Measurements from ENCODE around the gene MACC1. TPM values are rescaled to one million over a fixed set of nuclear protein-coding genes. Genes with fewer than 3 reads are reported as not detected.

MACC1 gene
- total RNA-seq, 1 experiment from 2014 or later: 190 TPM

GRCh38 chr7:20162665-20163064, 54.5 kb downstream of the MACC1 start:
- Mint-ChIP-seq H3K27me3 (ENCODE audit: unreplicated experiment) (no peaks in the 10 kb centered on the region), H3K4me3 (ENCODE audit: low read depth, unreplicated experiment) (no peak overlapping the region), H3K27ac (ENCODE audit: unreplicated experiment) (no peak overlapping the region), H3K9me3 (ENCODE audit: low read depth, unreplicated experiment) (no peaks in the 10 kb centered on the region), H3K4me1 (ENCODE audit: low read depth, unreplicated experiment) (peaks cover 23% of the 10 kb centered on the region), H3K36me3 (ENCODE audit: insufficient read depth, unreplicated experiment) (peaks cover 80% of the 10 kb centered on the region)
- DNase-seq: no peak
- TF ChIP-seq CTCF (IDR thresholded peaks at IDR 0.05; ENCODE audit: unreplicated experiment): no peak
- CTCF ChIA-PET: no interaction called here
- intact Hi-C loops (cut with micrococcal nuclease; ENCODE audit: unreplicated experiment): no loop called here
- no TSS peak for BruUV-seq (replicated peaks)

GRCh38 chr7:20159226-20159747, 57.9 kb downstream of the MACC1 start:
- intact Hi-C loops (cut with micrococcal nuclease; ENCODE audit: unreplicated experiment): loop anchor here (5.0 to 10.0 kb wide), 2 partner anchors 414 to 488 kb away; no protein-coding TSS in a partner anchor
- CTCF ChIA-PET: interaction anchor here (0.8 to 2.0 kb wide), 6 partner anchors 14 to 446 kb away, joined by 3 to 12 read pairs (median 4); partner anchors contain the start of gene MACC1
- H3K4me3 Mint-ChIP-seq (ENCODE audit: low read depth, unreplicated experiment): no peak overlapping the region
- no peak for TF ChIP-seq CTCF (IDR thresholded peaks at IDR 0.05; ENCODE audit: unreplicated experiment)
- no peaks in the 10 kb centered on the region for H3K9me3 Mint-ChIP-seq (ENCODE audit: low read depth, unreplicated experiment)
- no peaks in the 10 kb centered on the region for H3K27me3 Mint-ChIP-seq (ENCODE audit: unreplicated experiment)
- DNase-seq: no peak
- BruUV-seq (replicated peaks): no TSS peak
- peaks cover 84% of the 10 kb centered on the region for H3K36me3 Mint-ChIP-seq (ENCODE audit: insufficient read depth, unreplicated experiment)
- H3K4me1 Mint-ChIP-seq (ENCODE audit: low read depth, unreplicated experiment): peaks cover 24% of the 10 kb centered on the region
- peak overlapping the region; percentile 48 for H3K27ac Mint-ChIP-seq (ENCODE audit: unreplicated experiment)

- CTCF ChIA-PET: interaction anchor here (0.6 to 2.0 kb wide), 8 partner anchors 14 to 445 kb away, joined by 3 to 12 read pairs (median 3); partner anchors contain the start of gene MACC1
- peak; percentile 20 for DNase-seq
Observed at GRCh38 chr7:20158684-20159083, 58.5 kb downstream of the MACC1 start.

GRCh38 chr7:20157456-20157855, 59.7 kb downstream of the MACC1 start:
- Mint-ChIP-seq H3K27ac (ENCODE audit: unreplicated experiment) (no peak overlapping the region), H3K4me3 (ENCODE audit: low read depth, unreplicated experiment) (no peak overlapping the region), H3K4me1 (ENCODE audit: low read depth, unreplicated experiment) (peaks cover 24% of the 10 kb centered on the region), H3K27me3 (ENCODE audit: unreplicated experiment) (no peaks in the 10 kb centered on the region), H3K36me3 (ENCODE audit: insufficient read depth, unreplicated experiment) (peaks cover 87% of the 10 kb centered on the region), H3K9me3 (ENCODE audit: low read depth, unreplicated experiment) (no peaks in the 10 kb centered on the region)
- no TSS peak for BruUV-seq (replicated peaks)
- TF ChIP-seq CTCF (IDR thresholded peaks at IDR 0.05; ENCODE audit: unreplicated experiment): no peak
- intact Hi-C loops (cut with micrococcal nuclease; ENCODE audit: unreplicated experiment): loop anchor here (5.0 to 10.0 kb wide), 2 partner anchors 413 to 490 kb away; no protein-coding TSS in a partner anchor
- CTCF ChIA-PET: no interaction called here
- DNase-seq: no peak

More at GRCh38 chr7:20158684-20159083, 58.5 kb downstream of the MACC1 start:
- intact Hi-C loops (cut with micrococcal nuclease; ENCODE audit: unreplicated experiment): loop anchor here (1.0 to 10.0 kb wide), 4 partner anchors 153 to 489 kb away; no protein-coding TSS in a partner anchor
- Mint-ChIP-seq H3K9me3 (ENCODE audit: low read depth, unreplicated experiment) (no peaks in the 10 kb centered on the region), H3K4me1 (ENCODE audit: low read depth, unreplicated experiment) (peaks cover 24% of the 10 kb centered on the region), H3K36me3 (ENCODE audit: insufficient read depth, unreplicated experiment) (peaks cover 89% of the 10 kb centered on the region), H3K27me3 (ENCODE audit: unreplicated experiment) (no peaks in the 10 kb centered on the region), H3K4me3 (ENCODE audit: low read depth, unreplicated experiment) (no peak overlapping the region), H3K27ac (ENCODE audit: unreplicated experiment) (peak overlapping the region; percentile 48)
- no peak for TF ChIP-seq CTCF (IDR thresholded peaks at IDR 0.05; ENCODE audit: unreplicated experiment)
- BruUV-seq (replicated peaks): TSS peak; percentile 29
